ENCODE results near the gene FKBP11.

The FKBP11 gene

DNA sequence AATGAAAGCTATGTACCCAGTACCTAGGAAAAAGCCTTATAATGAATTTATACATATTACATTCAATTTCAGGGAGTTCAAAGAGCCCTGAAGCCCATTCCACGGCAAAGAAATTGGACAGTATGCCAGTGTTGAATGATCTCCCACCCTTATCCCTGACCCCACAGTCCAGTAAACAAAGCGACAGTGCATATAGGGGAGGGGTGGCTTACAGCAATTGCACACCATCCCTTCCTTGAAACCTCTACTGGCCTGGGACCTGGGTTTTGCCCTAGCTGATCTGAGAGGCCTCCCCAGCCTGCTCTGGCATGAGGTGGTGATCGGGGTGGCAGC lies 42.4 kb downstream of the FKBP11 start:
- no peak overlapping the region for H3K4me2 ChIP-seq (ENCODE audit: low read length)
- no peaks in the 10 kb centered on the region for H3K9me2 ChIP-seq (replicated peaks; ENCODE audit: control insufficient read depth, low read length)
- H3K27ac ChIP-seq (ENCODE audit: low read depth, low read length) = no peak overlapping the region
- H3K4me1 ChIP-seq (ENCODE audit: control insufficient read depth, low read length) = no peaks in the 10 kb centered on the region
- no peaks in the 10 kb centered on the region for H4K20me1 ChIP-seq (ENCODE audit: control insufficient read depth, insufficient read depth, low read depth, low read length)
- no peaks in the 10 kb centered on the region for H3K9me3 ChIP-seq (ENCODE audit: control insufficient read depth, insufficient read depth, low read length)
- H3F3A ChIP-seq (ENCODE audit: control insufficient read depth, insufficient read depth) = no peaks in the 10 kb centered on the region
- no peaks in the 10 kb centered on the region for H3K79me2 ChIP-seq (ENCODE audit: control insufficient read depth, low read length)
- no peak for TF ChIP-seq EZH2phosphoT487 (IDR thresholded peaks at IDR 0.05; ENCODE audit: borderline replicate concordance, low read length)
- TF ChIP-seq, protein P1, sequence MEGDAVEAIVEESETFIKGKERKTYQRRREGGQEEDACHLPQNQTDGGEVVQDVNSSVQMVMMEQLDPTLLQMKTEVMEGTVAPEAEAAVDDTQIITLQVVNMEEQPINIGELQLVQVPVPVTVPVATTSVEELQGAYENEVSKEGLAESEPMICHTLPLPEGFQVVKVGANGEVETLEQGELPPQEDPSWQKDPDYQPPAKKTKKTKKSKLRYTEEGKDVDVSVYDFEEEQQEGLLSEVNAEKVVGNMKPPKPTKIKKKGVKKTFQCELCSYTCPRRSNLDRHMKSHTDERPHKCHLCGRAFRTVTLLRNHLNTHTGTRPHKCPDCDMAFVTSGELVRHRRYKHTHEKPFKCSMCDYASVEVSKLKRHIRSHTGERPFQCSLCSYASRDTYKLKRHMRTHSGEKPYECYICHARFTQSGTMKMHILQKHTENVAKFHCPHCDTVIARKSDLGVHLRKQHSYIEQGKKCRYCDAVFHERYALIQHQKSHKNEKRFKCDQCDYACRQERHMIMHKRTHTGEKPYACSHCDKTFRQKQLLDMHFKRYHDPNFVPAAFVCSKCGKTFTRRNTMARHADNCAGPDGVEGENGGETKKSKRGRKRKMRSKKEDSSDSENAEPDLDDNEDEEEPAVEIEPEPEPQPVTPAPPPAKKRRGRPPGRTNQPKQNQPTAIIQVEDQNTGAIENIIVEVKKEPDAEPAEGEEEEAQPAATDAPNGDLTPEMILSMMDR (IDR thresholded peaks at IDR 0.05; ENCODE audit: low read depth, low read length, poor library complexity, severe bottlenecking) = no peak
- no peak overlapping the region for H3K4me3 ChIP-seq (ENCODE audit: low read length)
- peaks cover 29% of the 10 kb centered on the region for H3K27me3 ChIP-seq (ENCODE audit: control insufficient read depth, low read length)
- no peaks in the 10 kb centered on the region for H3K36me3 ChIP-seq (ENCODE audit: control insufficient read depth, low read length)

DNA sequence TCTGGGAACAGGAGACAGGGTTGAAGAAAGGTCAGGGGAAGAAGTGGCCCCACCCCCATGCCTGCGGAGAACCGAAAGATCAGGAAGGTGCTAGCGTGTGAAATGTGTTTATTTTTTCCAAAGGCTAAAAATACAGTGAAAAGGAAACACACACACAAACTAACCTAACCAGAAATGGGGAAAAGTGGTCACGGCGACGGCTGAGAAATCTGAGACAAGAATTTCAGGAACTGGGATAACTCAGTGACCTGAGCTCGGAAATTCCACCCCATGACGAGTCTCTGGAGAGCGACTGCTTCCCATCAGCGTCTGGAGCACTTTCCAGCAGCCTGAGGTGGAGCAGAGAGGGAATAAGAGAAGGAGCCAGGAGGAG lies 43.0 kb downstream of the FKBP11 start:
- H4K20me1 ChIP-seq (ENCODE audit: control insufficient read depth, insufficient read depth, low read depth, low read length) = no peaks in the 10 kb centered on the region
- no peak for TF ChIP-seq EZH2phosphoT487 (IDR thresholded peaks at IDR 0.05; ENCODE audit: borderline replicate concordance, low read length)
- TF ChIP-seq, protein P1 (IDR thresholded peaks at IDR 0.05; ENCODE audit: low read depth, low read length, poor library complexity, severe bottlenecking) = no peak
- no peaks in the 10 kb centered on the region for H3K9me3 ChIP-seq (ENCODE audit: control insufficient read depth, insufficient read depth, low read length)
- H3K27ac ChIP-seq (ENCODE audit: low read depth, low read length) = no peak overlapping the region
- no peaks in the 10 kb centered on the region for H3K4me1 ChIP-seq (ENCODE audit: control insufficient read depth, low read length)
- H3K79me2 ChIP-seq (ENCODE audit: control insufficient read depth, low read length) = no peaks in the 10 kb centered on the region
- H3K9me2 ChIP-seq (replicated peaks; ENCODE audit: control insufficient read depth, low read length) = no peaks in the 10 kb centered on the region
- H3K27me3 ChIP-seq (ENCODE audit: control insufficient read depth, low read length) = peaks cover 29% of the 10 kb centered on the region
- no peaks in the 10 kb centered on the region for H3F3A ChIP-seq (ENCODE audit: control insufficient read depth, insufficient read depth)
- no peaks in the 10 kb centered on the region for H3K36me3 ChIP-seq (ENCODE audit: control insufficient read depth, low read length)
- no peak overlapping the region for H3K4me3 ChIP-seq (ENCODE audit: low read length)
- no peak overlapping the region for H3K4me2 ChIP-seq (ENCODE audit: low read length)

DNA sequence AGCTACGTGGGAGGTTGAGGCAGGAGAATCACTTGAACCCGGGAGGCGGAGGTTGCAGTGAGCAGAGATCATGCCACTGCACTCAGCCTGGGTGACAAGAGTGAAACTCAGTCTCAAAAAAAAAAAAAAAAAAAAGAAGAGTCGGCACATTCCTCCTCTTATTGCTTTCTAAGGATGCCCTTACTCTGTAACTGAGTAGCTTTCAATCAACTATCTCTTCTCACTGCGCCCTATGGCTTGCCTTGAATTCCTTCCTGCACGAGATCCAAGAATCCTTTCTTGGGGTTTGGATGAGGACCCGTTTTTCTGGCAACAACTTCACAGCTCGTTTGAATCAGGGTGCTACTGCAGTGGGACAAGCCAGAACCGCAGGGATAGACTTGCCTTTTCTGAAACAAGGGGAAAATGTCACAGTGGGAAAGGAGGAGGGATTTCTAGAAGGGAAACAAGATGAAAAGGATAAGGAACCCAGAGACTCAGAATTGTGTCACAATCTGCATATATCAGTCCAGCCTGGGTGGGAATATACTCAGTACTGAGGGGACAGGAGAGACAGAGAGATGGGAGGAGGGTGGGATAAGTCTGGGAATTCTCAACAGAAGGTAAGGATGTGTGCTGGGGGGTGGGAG lies 43.5 kb downstream of the FKBP11 start:
- H3K9me2 ChIP-seq (replicated peaks; ENCODE audit: control insufficient read depth, low read length) = no peaks in the 10 kb centered on the region
- H3K27ac ChIP-seq (ENCODE audit: low read depth, low read length) = no peak overlapping the region
- no peaks in the 10 kb centered on the region for H3K36me3 ChIP-seq (ENCODE audit: control insufficient read depth, low read length)
- H4K20me1 ChIP-seq (ENCODE audit: control insufficient read depth, insufficient read depth, low read depth, low read length) = no peaks in the 10 kb centered on the region
- TF ChIP-seq, protein P1 (IDR thresholded peaks at IDR 0.05; ENCODE audit: low read depth, low read length, poor library complexity, severe bottlenecking) = no peak
- TF ChIP-seq EZH2phosphoT487 (IDR thresholded peaks at IDR 0.05; ENCODE audit: borderline replicate concordance, low read length) = no peak
- H3K4me2 ChIP-seq (ENCODE audit: low read length) = no peak overlapping the region
- H3K79me2 ChIP-seq (ENCODE audit: control insufficient read depth, low read length) = no peaks in the 10 kb centered on the region
- no peaks in the 10 kb centered on the region for H3K4me1 ChIP-seq (ENCODE audit: control insufficient read depth, low read length)
- no peaks in the 10 kb centered on the region for H3K9me3 ChIP-seq (ENCODE audit: control insufficient read depth, insufficient read depth, low read length)
- H3K4me3 ChIP-seq (ENCODE audit: low read length) = no peak overlapping the region
- no peaks in the 10 kb centered on the region for H3F3A ChIP-seq (ENCODE audit: control insufficient read depth, insufficient read depth)
- peaks cover 29% of the 10 kb centered on the region for H3K27me3 ChIP-seq (ENCODE audit: control insufficient read depth, low read length)

Measured in DOHH2 (cell line).